IPS-18c (cell line): ENCODE data around the gene SPOPL.
A peak's percentile ranks its signal among the peaks of the same experiment; 100 is the strongest.
"Not testable (repeated sequence)": the region's sequence is repeated elsewhere in the genome, so short reads cannot be mapped to it uniquely, and the experiment has no call there.

Experiments
- H3K4me3 ChIP-seq: 2 replicates; pipeline ENCODE4 v1.7.0; 2013; ENCODE audit warnings: low read depth, mild to moderate bottlenecking, low read length, moderate library complexity; ENCODE audit not compliant: insufficient read depth
- H3K9me3 ChIP-seq: one replicate; pipeline ENCODE4 v1.6.1; 2013; ENCODE audit warnings: mild to moderate bottlenecking, low read length, moderate library complexity; ENCODE audit not compliant: control insufficient read depth, insufficient read depth

Gene SPOPL

DNA sequence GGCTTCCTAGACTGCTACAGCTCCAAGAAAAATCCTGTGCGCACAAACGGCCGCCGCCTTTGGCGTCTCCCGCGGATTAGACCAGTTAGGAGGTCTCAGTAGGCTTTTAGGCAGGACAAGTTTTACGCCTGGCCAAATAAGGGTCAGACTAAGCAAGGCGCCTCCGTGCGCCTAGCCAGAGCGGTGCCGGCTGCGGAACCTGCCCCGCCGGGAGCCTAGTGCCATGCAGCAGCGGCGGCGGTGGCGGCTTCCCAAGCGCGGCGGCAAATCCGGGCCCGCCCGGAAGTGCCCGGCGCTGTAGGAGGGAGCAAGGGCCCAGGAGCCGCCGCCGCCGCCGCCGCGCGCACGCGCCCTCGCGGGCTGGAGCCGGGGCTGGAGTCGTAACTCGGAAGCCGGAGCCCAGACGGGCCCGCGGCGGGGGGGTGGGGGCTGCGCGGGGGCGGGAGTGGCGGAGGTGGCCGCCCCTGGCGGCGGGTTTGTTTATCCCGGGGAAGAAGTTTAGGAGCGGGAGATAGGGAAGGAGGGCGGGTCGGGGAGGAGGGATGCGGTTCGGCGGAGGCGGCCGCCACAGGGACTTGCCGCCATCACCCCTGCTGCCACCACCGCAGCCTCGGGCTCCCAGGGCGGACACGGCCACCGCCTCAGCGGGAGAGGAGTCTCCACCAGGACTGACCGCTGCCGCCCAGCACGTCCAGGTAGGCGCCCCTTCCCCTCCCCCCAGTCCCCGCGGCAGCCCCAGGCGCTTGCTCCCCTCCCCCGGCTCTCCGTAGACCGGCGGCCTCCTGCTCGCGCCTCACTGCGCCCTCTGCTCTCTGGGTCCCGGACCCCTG lies at the start of gene SPOPL:
Gene SPOPL, plus strand, starts transcription at position 346 of the 830 bp plus-strand sequence. CDS start 48,447 bp downstream, outside the sequence.
- peak within 1 kb of the TSS; percentile 84 for H3K4me3 ChIP-seq
- H3K9me3 ChIP-seq: no peaks in the 10 kb centered on the region

DNA sequence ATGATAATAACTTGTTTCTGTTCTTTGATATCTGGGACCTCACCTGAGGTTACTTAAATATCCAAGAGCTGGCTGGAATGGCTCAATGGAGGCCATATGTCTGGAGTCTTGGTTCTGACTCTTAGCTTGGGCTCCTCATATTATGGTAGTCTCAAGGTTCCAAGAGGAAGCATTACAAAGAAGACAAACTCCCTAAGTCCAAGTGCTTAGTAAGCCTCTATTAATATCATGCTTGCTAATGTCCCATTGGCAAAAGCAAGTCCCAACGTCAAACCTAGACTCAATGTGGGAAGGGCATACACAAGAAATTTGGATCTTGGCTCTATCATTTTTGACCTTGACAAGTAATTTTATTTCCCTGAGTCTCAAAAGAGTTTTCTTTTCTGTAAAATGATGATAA lies 49.2 kb upstream of the SPOPL start:
- Histone ChIP-seq H3K4me3 (no peak overlapping the region), H3K9me3 (no peaks in the 10 kb centered on the region)

DNA sequence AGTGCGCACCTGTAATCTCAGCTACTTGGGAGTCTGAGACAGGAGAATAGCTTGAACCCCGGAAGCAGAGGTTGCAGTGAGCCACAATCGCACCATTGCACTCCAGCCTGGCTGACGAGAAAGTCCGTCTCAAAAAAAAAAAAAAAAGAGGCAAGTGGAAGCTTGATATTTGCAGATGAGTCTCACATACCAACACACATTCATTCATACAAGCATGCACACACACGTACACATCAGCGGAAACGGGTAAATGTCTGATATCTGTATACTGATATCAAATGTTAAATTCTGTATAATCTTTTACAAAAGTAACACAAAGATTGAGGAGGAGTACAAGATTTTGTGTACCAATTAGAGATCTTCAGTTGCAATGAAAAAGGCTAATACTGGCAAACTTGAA lies 47.8 kb upstream of the SPOPL start:
- Histone ChIP-seq H3K4me3 (no peak overlapping the region), H3K9me3 (no peaks in the 10 kb centered on the region)

DNA sequence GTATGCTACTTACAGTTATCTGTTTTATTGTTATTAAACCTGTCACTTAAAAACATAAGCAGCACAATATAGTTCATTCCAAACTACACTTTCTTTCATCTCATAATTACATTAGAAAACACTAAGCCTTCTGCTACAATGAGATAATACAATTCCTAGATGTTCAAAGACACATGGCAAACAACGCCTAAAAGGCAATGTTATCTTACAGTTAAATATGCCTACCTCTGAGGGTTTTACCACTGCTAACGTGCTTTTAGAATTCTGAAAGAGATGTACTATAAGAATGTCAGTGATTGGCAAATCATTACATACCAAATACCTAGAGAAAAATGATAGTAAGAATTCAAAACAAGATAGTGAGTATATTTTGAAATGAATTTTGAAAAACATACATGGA lies 46.8 kb upstream of the SPOPL start:
- no peak overlapping the region for H3K4me3 ChIP-seq

DNA sequence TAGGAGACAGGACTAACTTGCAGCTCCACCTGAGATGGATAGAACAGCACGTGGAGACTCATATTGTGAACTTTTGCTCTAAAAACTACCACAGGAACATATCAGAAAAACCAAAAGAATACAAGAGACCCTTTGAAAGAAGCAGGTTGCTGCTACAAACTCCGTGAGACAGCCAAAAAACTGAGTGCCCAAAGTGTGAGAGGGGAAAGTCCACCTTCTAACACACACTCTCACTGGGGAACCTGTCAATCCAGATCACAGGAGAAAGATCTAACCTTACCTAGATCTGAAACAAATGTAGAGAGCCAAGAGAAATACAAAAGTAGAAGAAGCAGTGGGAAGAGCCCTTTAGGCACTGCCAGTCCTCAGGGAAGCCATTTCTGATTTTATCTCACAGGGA lies 46.3 kb upstream of the SPOPL start:
- Histone ChIP-seq H3K4me3 (no peak overlapping the region), H3K9me3 (no peaks in the 10 kb centered on the region)

More for the DNA sequence above, 46.8 kb upstream of the SPOPL start:
- H3K9me3 ChIP-seq: no peaks in the 10 kb centered on the region

DNA sequence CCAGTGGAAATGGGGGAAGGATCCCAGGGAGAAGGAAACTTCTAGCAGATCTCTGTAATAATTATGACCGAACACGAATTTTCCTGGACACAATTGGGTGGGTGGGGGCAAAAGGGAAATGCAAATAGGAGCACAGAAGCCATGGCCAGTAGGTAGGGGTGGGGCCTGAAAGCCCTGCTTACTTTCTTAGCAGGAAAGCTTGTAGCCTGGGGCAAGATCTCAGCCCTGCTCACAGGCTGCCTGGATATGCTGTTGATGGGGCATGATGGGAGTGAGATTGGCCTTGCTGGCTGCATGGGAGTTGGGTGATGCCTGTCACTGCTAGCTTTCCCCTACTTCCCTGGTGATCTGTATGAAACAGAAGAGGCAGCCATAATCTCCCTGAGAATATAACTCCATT lies 45.9 kb upstream of the SPOPL start:
- H3K4me3 ChIP-seq: no peak overlapping the region
- H3K9me3 ChIP-seq: no peaks in the 10 kb centered on the region

DNA sequence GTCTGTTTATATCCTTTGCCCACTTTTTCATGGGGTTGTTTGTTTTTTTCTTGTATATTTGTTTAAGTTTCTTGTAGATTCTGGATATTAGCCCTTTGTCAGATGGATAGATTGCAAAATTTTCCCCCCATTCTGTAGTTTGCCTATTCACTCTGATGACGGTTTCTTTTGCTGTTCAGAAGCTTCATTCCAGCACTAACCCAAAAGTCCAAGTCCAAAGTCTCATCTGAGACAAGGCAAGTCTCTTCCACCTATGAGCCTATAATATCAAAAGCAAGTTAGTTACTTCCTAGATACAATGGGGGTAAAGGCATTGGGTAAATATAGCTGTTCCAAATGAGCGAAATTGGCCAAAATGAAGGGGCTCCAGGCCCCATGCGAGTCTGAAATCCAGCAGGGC lies 38.9 kb upstream of the SPOPL start:
- not testable (repeated sequence) for H3K4me3 ChIP-seq

DNA sequence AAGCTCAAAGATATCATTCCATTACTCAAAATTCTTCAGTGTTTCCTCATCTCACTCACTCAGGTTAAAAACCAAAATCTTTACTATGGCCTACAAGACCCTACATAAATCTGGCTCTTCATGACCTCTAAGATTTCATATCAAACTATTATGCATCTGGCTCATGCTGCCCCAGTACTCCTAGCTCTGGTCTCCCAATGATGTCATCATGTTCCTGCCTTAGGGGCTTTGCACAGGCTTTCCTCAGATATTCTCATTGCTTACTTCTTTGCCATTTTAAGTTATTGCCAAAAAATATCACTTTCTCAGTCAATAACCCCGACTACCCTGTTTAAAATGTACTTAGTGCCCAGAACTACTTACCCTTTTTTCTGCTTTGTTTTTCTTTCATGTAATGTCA lies 33.0 kb upstream of the SPOPL start:
- no peak overlapping the region for H3K4me3 ChIP-seq
- no peaks in the 10 kb centered on the region for H3K9me3 ChIP-seq

More for the DNA sequence above, 38.9 kb upstream of the SPOPL start:
- H3K9me3 ChIP-seq: not testable (repeated sequence)

DNA sequence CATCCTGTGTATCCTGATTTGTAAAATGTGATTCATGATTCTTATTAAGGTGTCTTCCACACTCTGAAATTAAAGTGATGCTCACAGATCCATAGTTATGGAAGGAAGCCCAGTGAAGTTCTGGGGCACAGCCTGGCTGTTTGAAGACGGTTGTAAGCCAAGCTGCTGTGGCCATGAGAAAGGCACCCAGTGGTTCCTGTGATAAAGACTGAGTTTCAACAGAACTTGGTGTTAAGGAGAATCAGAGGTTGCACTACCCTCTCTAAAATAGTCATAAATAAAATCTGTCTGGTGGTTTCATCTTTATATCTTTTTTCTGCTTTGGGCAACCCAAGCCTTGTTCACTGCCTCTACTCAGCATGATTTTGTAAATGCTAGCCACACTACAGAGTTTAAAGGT lies 32.2 kb upstream of the SPOPL start:
- Histone ChIP-seq H3K4me3 (no peak overlapping the region), H3K9me3 (no peaks in the 10 kb centered on the region)

DNA sequence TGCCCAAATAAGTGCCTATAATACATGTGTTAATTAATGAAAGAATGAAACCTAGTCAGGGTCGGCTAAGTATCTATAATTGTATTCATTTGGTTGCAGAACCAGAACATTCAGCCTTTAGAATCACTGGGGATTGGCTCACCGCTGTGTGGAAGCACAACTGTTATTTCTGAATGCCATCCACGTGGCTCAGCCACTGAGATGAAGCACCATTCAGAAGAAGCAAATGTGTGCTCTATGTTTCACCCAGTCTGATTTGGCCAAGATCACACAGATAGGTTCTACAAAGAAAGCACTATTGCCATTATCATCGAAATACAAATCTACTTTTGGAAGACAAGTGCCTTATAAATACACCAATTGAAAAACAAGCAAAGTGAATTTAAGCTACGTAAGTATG lies 30.6 kb upstream of the SPOPL start:
- H3K9me3 ChIP-seq: no peaks in the 10 kb centered on the region

DNA sequence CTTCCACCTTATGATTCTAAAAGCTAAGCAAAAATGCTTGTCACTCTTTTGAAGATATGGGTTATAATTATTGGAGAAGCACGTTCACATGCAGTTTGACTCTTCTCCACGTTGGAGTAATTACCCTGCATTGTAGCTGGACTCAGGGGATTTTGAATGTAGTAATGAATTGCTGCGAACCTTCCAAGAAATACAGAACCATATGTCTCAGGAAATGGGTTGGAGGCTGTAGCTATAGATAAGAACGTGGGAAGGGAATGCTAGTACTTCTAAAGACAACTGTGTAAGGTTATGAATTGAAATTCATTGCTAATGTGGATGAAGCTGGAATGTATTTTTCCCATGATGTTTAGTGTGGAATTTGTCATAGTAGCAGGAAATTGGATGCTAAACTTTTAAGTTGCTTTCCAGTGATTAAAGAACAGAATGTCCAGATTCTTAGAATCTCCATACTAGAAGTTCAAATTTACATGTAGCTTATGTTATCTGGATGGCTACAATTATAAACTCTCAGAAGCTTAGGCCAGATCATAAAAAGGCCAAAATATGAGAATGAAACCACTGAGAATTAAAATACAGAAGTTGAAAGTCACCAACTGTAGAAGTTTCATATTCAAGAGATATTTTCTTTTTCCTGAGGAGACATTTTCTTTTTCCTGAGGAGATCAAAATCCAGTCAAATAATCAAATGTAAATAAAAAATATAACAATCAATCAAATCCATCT lies 27.3 kb upstream of the SPOPL start:
- H3K4me3 ChIP-seq: no peak overlapping the region
- H3K9me3 ChIP-seq: no peaks in the 10 kb centered on the region

More for the DNA sequence above, 30.6 kb upstream of the SPOPL start:
- H3K4me3 ChIP-seq: no peak overlapping the region

DNA sequence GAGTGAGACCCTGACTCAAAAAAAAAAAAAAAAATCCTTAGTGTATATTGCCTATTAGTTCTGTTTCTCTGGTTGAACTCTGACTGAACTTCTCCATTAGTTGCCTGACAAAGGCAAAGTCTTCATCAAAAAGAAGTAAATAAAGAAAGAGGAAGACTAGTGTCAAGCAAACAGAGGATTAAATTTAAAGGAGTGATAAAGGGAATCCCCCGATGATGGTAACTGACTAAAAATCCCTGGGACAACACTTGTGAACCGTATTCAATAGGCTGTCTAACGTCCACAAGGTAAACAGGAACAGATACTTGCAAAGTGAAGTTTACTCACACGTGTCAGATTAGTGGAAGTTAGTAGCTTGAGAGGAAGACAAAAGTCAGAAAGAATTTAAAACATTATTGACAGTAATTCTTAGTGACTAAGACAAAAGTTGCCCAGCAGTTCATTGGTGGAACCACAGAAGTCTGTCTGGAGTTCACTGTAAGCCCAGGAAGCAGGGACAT lies 26.2 kb upstream of the SPOPL start:
- H3K9me3 ChIP-seq: no peaks in the 10 kb centered on the region
- no peak overlapping the region for H3K4me3 ChIP-seq

DNA sequence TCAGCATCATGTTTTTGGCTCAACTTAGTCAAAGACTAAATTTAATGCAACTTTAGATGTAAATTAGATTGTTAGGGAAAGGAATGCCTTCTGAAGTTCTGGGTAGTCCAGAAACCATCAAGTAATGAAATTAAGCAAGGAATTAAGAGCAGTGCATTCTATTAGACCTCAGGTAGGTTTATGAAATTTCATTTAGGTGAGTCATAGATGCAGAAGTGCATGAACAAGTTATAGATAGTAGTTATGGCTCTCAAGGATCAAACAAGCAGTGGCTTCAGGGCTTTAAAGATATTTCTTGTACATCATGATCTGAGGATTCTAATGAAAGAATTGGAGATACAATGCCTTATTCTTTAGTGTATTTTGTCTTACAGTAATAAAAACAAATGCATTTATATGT lies 25.4 kb upstream of the SPOPL start:
- no peak overlapping the region for H3K4me3 ChIP-seq
- H3K9me3 ChIP-seq: no peaks in the 10 kb centered on the region

DNA sequence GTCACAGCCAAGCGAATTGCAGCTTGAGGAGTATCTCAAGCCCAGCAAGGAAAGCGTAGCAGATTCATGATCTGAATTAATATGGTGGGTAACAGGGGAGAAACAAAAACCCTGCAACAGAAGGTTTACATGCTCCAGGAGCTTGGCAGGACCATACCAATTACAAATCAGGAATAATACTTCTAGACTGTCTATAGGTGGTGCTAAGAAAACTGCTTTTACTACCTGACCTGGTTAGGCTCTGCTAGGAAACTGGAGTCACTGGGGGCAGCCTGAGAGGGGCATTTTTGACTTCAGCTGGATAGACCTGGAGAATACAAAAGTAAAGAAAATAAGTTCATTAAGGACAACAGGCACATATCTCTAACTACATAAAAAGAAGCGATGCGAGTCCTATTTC lies 24.6 kb upstream of the SPOPL start:
- Histone ChIP-seq H3K9me3 (no peaks in the 10 kb centered on the region), H3K4me3 (no peak overlapping the region)

DNA sequence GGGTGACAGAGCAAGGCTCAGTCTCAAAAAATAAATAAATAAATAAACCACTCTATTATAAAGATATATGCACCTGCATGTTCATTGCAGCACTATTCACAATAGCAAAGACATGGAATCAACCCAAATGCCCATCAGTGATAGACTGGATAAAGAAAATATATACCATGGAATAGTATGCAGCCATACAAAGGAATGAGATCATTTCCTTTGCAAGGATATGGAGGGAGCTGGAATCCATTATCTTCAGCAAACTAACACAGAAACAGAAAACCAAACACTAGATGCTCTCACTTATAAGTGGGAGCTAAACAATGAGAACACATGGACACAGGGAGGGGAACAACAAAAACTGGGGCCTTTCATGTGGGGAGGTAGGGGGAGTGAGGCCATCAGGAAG lies 18.8 kb upstream of the SPOPL start:
- H3K4me3 ChIP-seq, H3K9me3 ChIP-seq: not testable (repeated sequence)

DNA sequence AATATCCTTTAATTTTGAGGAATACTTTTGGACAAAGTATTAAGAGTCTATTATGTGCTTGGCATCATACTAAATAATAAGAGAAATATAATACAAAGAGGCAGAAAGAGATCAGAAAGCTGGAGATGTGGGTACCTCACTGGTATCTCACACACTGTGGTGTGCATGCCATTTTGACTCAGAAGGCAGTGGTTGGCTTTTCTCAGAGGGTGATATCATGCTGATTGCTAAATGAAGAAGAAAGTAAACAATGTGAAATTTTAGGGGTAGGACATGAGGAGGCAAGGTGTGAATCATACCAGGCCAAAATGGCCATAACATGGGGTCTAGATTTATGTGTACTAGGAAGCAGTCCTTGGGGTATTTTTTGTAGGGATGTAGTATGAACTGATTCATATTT lies 16.6 kb upstream of the SPOPL start:
- H3K9me3 ChIP-seq: no peaks in the 10 kb centered on the region

DNA sequence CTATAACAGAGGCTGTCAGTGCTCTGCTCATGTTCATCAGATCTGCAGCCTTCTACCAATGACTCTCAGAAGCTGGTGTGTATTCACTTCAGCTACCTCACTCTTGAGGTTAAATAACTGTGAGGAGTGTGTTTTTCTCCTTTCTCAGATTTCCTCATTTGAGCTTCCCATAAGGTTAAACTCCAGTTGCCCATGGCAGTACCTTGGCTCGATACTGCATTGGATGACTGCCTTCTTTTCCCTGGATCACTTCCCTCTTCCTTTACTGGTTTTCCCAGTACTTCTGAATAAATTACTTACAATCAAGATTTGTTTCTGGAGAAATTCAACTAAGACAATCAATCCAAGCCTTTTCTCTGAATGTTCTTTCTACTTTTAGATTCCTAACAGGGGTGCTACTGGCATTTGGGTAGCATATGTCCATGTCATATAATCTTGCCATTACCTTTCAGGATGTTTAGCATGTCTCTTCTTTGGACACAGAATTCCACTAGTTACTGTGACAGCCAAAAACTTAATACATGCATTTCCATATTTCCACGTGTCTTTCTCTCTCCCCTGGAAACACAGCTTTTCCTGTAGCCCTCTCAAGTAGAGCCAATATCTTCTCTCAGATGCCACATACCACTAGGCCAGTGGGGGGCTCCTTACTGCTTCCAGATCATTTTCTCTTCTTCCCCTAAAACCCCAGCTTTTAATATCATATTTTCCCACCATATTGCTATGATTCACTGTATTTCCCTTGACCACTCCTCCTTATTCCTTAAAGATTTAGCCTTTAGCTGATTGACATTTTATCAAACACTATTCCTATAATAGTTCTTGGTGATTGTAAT lies 15.0 kb upstream of the SPOPL start:
- H3K9me3 ChIP-seq: no peaks in the 10 kb centered on the region

More for the DNA sequence above, 16.6 kb upstream of the SPOPL start:
- H3K4me3 ChIP-seq: no peak overlapping the region

More for the DNA sequence above, 15.0 kb upstream of the SPOPL start:
- no peak overlapping the region for H3K4me3 ChIP-seq
